Astrocyte (in vitro differentiated cells and primary cell): ENCODE data around the gene C3orf20. TPM values are rescaled to one million over a fixed set of nuclear protein-coding genes. Genes with fewer than 3 reads are reported as not detected.

ENCODE experiments used
- DNase-seq: peaks from one replicate; pipeline ENCODE4 v3.0.0-alpha.2; 2010; ENCODE audit warnings: low read depth
- FAIRE-seq: peaks from 2 replicates; lab custom pipeline; 2011; peaks lifted over from hg19 to GRCh38; lab: Jason Lieb, UNC
- H2AFZ ChIP-seq: 2 replicates; pipeline ENCODE4 v1.6.0; 2012; ENCODE audit warnings: low read depth, low read length, inconsistent platforms
- H3K27ac ChIP-seq: 2 replicates; pipeline ENCODE4 v1.5.1; 2011; ENCODE audit warnings: low read depth, low read length, inconsistent platforms
- H3K27me3 ChIP-seq: 2 replicates; pipeline ENCODE4 v1.6.0; 2011; ENCODE audit warnings: low read length, inconsistent platforms; ENCODE audit not compliant: insufficient read depth
- H3K36me3 ChIP-seq: 2 replicates; pipeline ENCODE4 v1.5.1; 2011; ENCODE audit warnings: low read length, inconsistent platforms; ENCODE audit not compliant: insufficient read depth
- H3K4me1 ChIP-seq: 2 replicates; pipeline ENCODE4 v1.5.1; 2011; ENCODE audit warnings: low read length, inconsistent platforms; ENCODE audit not compliant: insufficient read depth
- H3K4me2 ChIP-seq: 2 replicates; pipeline ENCODE4 v1.6.0; 2012; ENCODE audit warnings: low read length, inconsistent platforms
- H3K4me3 ChIP-seq: 2 replicates; pipeline ENCODE4 v1.5.1; 2011; ENCODE audit warnings: low read depth, mild to moderate bottlenecking, low read length, inconsistent platforms; ENCODE audit not compliant: insufficient read depth
- H3K79me2 ChIP-seq: 2 replicates; pipeline ENCODE4 v1.6.0; 2012; ENCODE audit warnings: mild to moderate bottlenecking, low read length, inconsistent platforms; ENCODE audit not compliant: insufficient read depth
- H3K9ac ChIP-seq: 2 replicates; pipeline ENCODE4 v1.6.0; 2012; ENCODE audit warnings: mild to moderate bottlenecking, low read length, inconsistent platforms
- H3K9me3 ChIP-seq: 2 replicates; pipeline ENCODE4 v1.5.1; 2012; ENCODE audit warnings: low read depth, mild to moderate bottlenecking, low read length, inconsistent platforms; ENCODE audit not compliant: insufficient read depth
- H4K20me1 ChIP-seq: 2 replicates; pipeline ENCODE4 v1.6.0; 2012; ENCODE audit warnings: low read length, inconsistent platforms; ENCODE audit not compliant: insufficient read depth
- H3K27ac Mint-ChIP-seq: one replicate; pipeline ENCODE4 v1.8.0; 2021; ENCODE audit warnings: mild to moderate bottlenecking, mixed read lengths; ENCODE audit not compliant: unreplicated experiment
- H3K27me3 Mint-ChIP-seq: one replicate; pipeline ENCODE4 v1.8.0; 2021; ENCODE audit warnings: low read depth, mixed read lengths; ENCODE audit not compliant: unreplicated experiment
- H3K36me3 Mint-ChIP-seq: one replicate; pipeline ENCODE4 v1.8.0; 2021; ENCODE audit warnings: low read depth, mixed read lengths; ENCODE audit not compliant: unreplicated experiment
- H3K4me1 Mint-ChIP-seq: one replicate; pipeline ENCODE4 v1.8.0; 2021; ENCODE audit warnings: low read depth, mixed read lengths; ENCODE audit not compliant: unreplicated experiment
- H3K4me3 Mint-ChIP-seq: one replicate; pipeline ENCODE4 v1.8.0; 2021; ENCODE audit warnings: mild to moderate bottlenecking, moderate library complexity, mixed read lengths; ENCODE audit not compliant: unreplicated experiment
- H3K9me3 Mint-ChIP-seq: one replicate; pipeline ENCODE4 v1.8.0; 2021; ENCODE audit warnings: mild to moderate bottlenecking, mixed read lengths; ENCODE audit not compliant: unreplicated experiment
- EZH2 ChIP-seq: IDR thresholded peaks from 2 replicates; pipeline ENCODE4 v1.6.1; 2012; ENCODE audit warnings: mild to moderate bottlenecking, low read length, inconsistent platforms; ENCODE audit not compliant: insufficient read depth
- total RNA-seq: library from RNA; stranded (reverse); gene quantifications from 2 replicates; pipeline ENCODE4 v1.2.1, GENCODE V29; 2021
- TF ChIP-seq, protein P1 (sequence below): IDR thresholded peaks from 2 replicates; pipeline ENCODE4 v1.5.1; 2011; ENCODE audit warnings: low read depth, mild to moderate bottlenecking, inconsistent platforms, low read length, moderate library complexity; ENCODE audit not compliant: insufficient read depth

C3orf20 gene
- total RNA-seq, 1 donor from 2014 or later, result 0.16 TPM

DNA sequence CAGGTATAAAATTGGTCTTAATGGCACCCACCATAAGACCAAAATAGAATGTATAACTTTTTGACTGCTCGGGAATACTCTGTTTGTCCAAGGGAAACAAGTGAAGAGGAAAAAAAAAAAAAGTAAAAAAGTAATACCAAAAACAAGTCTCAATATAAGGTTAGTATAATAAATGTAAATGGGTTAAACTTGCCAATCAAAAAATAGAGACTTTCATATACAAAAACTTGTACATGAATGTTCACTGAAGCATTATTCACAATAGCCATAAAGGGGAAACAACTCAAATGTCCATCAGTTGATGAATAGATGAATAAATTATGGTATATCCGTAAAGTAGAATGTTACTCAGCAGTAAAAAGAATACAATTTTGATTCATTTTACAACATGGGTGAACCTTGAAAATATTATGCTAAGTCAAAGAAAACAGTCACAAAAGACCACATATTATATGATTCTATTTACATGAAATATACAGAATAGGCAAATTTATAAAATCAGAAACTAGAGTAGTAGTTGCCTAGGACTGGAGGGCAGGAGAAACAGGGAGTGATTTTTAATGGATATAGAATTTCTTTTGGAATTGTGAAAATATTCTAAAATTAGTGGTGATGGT, 104.2 kb downstream of the C3orf20 start:
- no peak overlapping the region for H3K27ac ChIP-seq
- no peaks in the 10 kb centered on the region for H3K79me2 ChIP-seq
- Mint-ChIP-seq H3K27ac (no peak overlapping the region), H3K9me3 (no peaks in the 10 kb centered on the region), H3K4me3 (no peak overlapping the region), H3K4me1 (no peaks in the 10 kb centered on the region), H3K27me3 (peaks cover 9% of the 10 kb centered on the region), H3K36me3 (no peaks in the 10 kb centered on the region)
- no peak overlapping the region for H3K4me3 ChIP-seq
- no peaks in the 10 kb centered on the region for H3K27me3 ChIP-seq
- TF ChIP-seq, protein P1, sequence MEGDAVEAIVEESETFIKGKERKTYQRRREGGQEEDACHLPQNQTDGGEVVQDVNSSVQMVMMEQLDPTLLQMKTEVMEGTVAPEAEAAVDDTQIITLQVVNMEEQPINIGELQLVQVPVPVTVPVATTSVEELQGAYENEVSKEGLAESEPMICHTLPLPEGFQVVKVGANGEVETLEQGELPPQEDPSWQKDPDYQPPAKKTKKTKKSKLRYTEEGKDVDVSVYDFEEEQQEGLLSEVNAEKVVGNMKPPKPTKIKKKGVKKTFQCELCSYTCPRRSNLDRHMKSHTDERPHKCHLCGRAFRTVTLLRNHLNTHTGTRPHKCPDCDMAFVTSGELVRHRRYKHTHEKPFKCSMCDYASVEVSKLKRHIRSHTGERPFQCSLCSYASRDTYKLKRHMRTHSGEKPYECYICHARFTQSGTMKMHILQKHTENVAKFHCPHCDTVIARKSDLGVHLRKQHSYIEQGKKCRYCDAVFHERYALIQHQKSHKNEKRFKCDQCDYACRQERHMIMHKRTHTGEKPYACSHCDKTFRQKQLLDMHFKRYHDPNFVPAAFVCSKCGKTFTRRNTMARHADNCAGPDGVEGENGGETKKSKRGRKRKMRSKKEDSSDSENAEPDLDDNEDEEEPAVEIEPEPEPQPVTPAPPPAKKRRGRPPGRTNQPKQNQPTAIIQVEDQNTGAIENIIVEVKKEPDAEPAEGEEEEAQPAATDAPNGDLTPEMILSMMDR, result no peak
- TF ChIP-seq EZH2, result no peak
- no peaks in the 10 kb centered on the region for H3K9me3 ChIP-seq
- H2AFZ ChIP-seq, result no peak overlapping the region
- no peaks in the 10 kb centered on the region for H3K36me3 ChIP-seq
- no peak overlapping the region for H3K4me2 ChIP-seq
- H3K4me1 ChIP-seq, result no peaks in the 10 kb centered on the region
- DNase-seq (no peak), FAIRE-seq (no peak)
- no peak overlapping the region for H3K9ac ChIP-seq
- H4K20me1 ChIP-seq, result no peaks in the 10 kb centered on the region

DNA sequence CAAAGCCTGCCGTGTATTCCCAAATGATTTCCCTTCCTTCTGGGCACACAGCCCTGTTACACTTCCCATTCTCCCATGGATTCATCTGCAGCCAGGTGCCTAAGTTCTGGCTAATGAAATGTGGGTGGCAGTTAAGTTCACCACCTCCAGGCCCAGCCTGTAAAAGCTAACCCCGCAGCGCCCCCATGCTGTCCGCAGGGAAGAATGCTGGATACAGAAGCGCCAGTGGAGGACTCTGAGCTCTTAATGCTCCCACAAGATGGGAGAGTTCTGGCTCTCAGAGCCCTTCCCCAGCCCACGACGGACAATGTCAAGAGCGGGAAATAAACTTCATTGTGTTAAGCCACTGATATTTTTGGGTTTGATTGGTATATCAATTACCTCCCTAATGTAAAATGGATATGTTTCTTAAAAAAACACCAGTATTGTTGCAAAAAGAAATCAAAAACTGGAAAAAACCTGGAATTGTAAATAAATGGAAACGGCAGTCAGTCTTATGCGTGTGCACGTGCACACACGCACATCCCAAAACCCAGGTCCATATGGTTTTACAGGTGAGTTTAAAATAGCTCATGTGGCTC, 106.1 kb downstream of the C3orf20 start:
- H3K9me3 Mint-ChIP-seq, result no peaks in the 10 kb centered on the region
- H3K27me3 Mint-ChIP-seq, result peaks cover 17% of the 10 kb centered on the region
- H4K20me1 ChIP-seq, result no peaks in the 10 kb centered on the region
- H3K27ac ChIP-seq, result no peak overlapping the region
- TF ChIP-seq, protein P1, result peak; percentile 35
- TF ChIP-seq EZH2, result no peak
- no peak overlapping the region for H2AFZ ChIP-seq
- no peaks in the 10 kb centered on the region for H3K79me2 ChIP-seq
- no peaks in the 10 kb centered on the region for H3K36me3 ChIP-seq
- no peak overlapping the region for H3K9ac ChIP-seq
- H3K9me3 ChIP-seq, result no peaks in the 10 kb centered on the region
- H3K36me3 Mint-ChIP-seq, result no peaks in the 10 kb centered on the region
- no peak for FAIRE-seq
- H3K4me3 ChIP-seq, result no peak overlapping the region
- H3K4me3 Mint-ChIP-seq, result no peak overlapping the region
- DNase-seq, result peak; percentile 6
- H3K4me1 Mint-ChIP-seq, result no peaks in the 10 kb centered on the region
- H3K27ac Mint-ChIP-seq, result no peak overlapping the region
- no peaks in the 10 kb centered on the region for H3K4me1 ChIP-seq
- H3K27me3 ChIP-seq, result no peaks in the 10 kb centered on the region
- H3K4me2 ChIP-seq, result no peak overlapping the region

DNA sequence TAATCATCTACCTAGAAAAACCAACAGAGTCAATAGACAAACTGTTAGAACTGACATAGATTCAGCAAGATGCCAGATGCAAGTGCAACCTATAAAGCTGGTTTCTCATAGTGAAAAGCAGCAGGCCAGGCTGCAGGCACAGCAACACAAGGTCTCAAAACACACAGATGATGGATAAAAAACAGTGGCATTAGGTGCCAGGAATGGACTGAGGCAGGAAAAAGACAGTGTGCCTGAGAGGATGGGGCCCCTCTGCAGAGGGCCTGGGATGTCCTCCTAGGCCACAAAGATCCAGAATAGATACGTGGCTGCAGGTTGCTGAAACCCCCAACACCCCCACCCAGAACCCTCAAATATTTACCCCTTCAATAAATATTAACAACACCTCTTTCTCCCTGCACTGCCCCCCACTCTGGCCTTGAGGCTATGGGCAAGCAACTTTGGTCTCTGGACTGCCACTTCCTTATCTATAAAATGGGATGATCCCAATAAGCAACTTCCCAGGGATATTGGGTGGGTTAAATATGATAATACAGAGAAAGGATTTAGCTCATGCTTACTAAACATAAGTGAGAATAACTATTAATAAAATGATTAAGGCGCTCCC, 108.6 kb downstream of the C3orf20 start:
- Histone ChIP-seq H2AFZ (no peak overlapping the region), H3K4me1 (no peaks in the 10 kb centered on the region), H3K27me3 (peaks cover 7% of the 10 kb centered on the region), H3K36me3 (no peaks in the 10 kb centered on the region), H4K20me1 (no peaks in the 10 kb centered on the region), H3K4me2 (no peak overlapping the region), H3K9me3 (no peaks in the 10 kb centered on the region), H3K4me3 (no peak overlapping the region), H3K9ac (no peak overlapping the region), H3K27ac (no peak overlapping the region), H3K79me2 (no peaks in the 10 kb centered on the region)
- FAIRE-seq, result no peak
- peaks cover 29% of the 10 kb centered on the region for H3K27me3 Mint-ChIP-seq
- peaks cover 1% of the 10 kb centered on the region for H3K36me3 Mint-ChIP-seq
- no peaks in the 10 kb centered on the region for H3K4me1 Mint-ChIP-seq
- H3K9me3 Mint-ChIP-seq, result no peaks in the 10 kb centered on the region
- TF ChIP-seq, protein P1, result no peak
- no peak for TF ChIP-seq EZH2
- H3K4me3 Mint-ChIP-seq, result no peak overlapping the region
- no peak for DNase-seq
- no peak overlapping the region for H3K27ac Mint-ChIP-seq
